Measurements from ENCODE around the gene RBMS3. TPM values are rescaled to one million over a fixed set of nuclear protein-coding genes. Genes with fewer than 3 reads are reported as not detected.

The RBMS3 gene
- polyA plus RNA-seq, 1 experiment, result 33.4 TPM

GRCh38 chr3:29697989-29698388 lies 417.1 kb downstream of the RBMS3 start:
- ChIA-PET CTCF (no interaction called here), POLR2A (no interaction called here)
- TF ChIP-seq CTCF (IDR thresholded peaks at IDR 0.05; ENCODE audit: low read depth, low read length), result no peak
- no peak for DNase-seq (ENCODE audit: low read depth, low spot score)
- Histone ChIP-seq H3K27me3 (ENCODE audit: control insufficient read depth, insufficient read depth, low read length) (no peaks in the 10 kb centered on the region), H3K27ac (ENCODE audit: low read depth, low read length) (no peak overlapping the region), H3K4me3 (ENCODE audit: low read depth, low read length) (no peak overlapping the region), H3K9me3 (ENCODE audit: control insufficient read depth, insufficient read depth, low read length) (peaks cover 10% of the 10 kb centered on the region)

GRCh38 chr3:29700256-29700655 lies 419.4 kb downstream of the RBMS3 start:
- ChIA-PET CTCF (interaction anchor here (0.7 to 1.5 kb wide), 2 partner anchors 569 to 1032 kb away, joined by 3 read pairs; no protein-coding TSS in a partner anchor), POLR2A (interaction anchor here (0.7 kb wide), 1 partner anchor 407 kb away, joined by 6 read pairs; no protein-coding TSS in a partner anchor)
- Histone ChIP-seq H3K27ac (ENCODE audit: low read depth, low read length) (no peak overlapping the region), H3K4me3 (ENCODE audit: low read depth, low read length) (no peak overlapping the region), H3K9me3 (ENCODE audit: control insufficient read depth, insufficient read depth, low read length) (peaks cover 10% of the 10 kb centered on the region), H3K27me3 (ENCODE audit: control insufficient read depth, insufficient read depth, low read length) (no peaks in the 10 kb centered on the region)
- TF ChIP-seq CTCF (IDR thresholded peaks at IDR 0.05; ENCODE audit: low read depth, low read length), result no peak
- DNase-seq (ENCODE audit: low read depth, low spot score), result no peak

GRCh38 chr3:29701326-29701983 lies 420.6 kb downstream of the RBMS3 start:
- DNase-seq (ENCODE audit: low read depth, low spot score), result no peak
- no peak for TF ChIP-seq CTCF (IDR thresholded peaks at IDR 0.05; ENCODE audit: low read depth, low read length)
- Histone ChIP-seq H3K9me3 (ENCODE audit: control insufficient read depth, insufficient read depth, low read length) (peaks cover 10% of the 10 kb centered on the region), H3K27ac (ENCODE audit: low read depth, low read length) (no peak overlapping the region), H3K4me3 (ENCODE audit: low read depth, low read length) (no peak overlapping the region), H3K27me3 (ENCODE audit: control insufficient read depth, insufficient read depth, low read length) (no peaks in the 10 kb centered on the region)
- POLR2A ChIA-PET, result no interaction called here
- CTCF ChIA-PET, result interaction anchor here (1.5 kb wide), 1 partner anchor 1033 kb away, joined by 3 read pairs; no protein-coding TSS in a partner anchor

GRCh38 chr3:29705906-29706844 lies 425.3 kb downstream of the RBMS3 start:
- H3K27ac ChIP-seq (ENCODE audit: low read depth, low read length), result no peak overlapping the region
- ChIA-PET POLR2A (no interaction called here), CTCF (no interaction called here)
- no peak for DNase-seq (ENCODE audit: low read depth, low spot score)
- peaks cover 8% of the 10 kb centered on the region for H3K9me3 ChIP-seq (ENCODE audit: control insufficient read depth, insufficient read depth, low read length)
- no peak overlapping the region for H3K4me3 ChIP-seq (ENCODE audit: low read depth, low read length)
- no peak for TF ChIP-seq CTCF (IDR thresholded peaks at IDR 0.05; ENCODE audit: low read depth, low read length)
- no peaks in the 10 kb centered on the region for H3K27me3 ChIP-seq (ENCODE audit: control insufficient read depth, insufficient read depth, low read length)

GRCh38 chr3:29708884-29709283 lies 428.0 kb downstream of the RBMS3 start:
- Histone ChIP-seq H3K9me3 (ENCODE audit: control insufficient read depth, insufficient read depth, low read length) (no peaks in the 10 kb centered on the region), H3K4me3 (ENCODE audit: low read depth, low read length) (no peak overlapping the region), H3K27me3 (ENCODE audit: control insufficient read depth, insufficient read depth, low read length) (no peaks in the 10 kb centered on the region), H3K27ac (ENCODE audit: low read depth, low read length) (no peak overlapping the region)
- ChIA-PET POLR2A (no interaction called here), CTCF (no interaction called here)
- TF ChIP-seq CTCF (IDR thresholded peaks at IDR 0.05; ENCODE audit: low read depth, low read length), result no peak
- no peak for DNase-seq (ENCODE audit: low read depth, low spot score)

Data from AG04450 (cell line).